GM23338 (cell line): ENCODE results near the gene CPNE5. TPM values are rescaled to one million over a fixed set of nuclear protein-coding genes. Genes with fewer than 3 reads are reported as not detected.

Source experiments
- ATAC-seq: fragments of 200-7000 bp; cut with Tn5 transposase; 3 replicates; pipeline ENCODE4 v1.9.1; 2020
- DNase-seq: peaks from one replicate; pipeline ENCODE4 v3.0.0-alpha.2; 2015; ENCODE audit warnings: low spot score
- H2AFZ ChIP-seq: fragments of 200-600 bp; sonication (generic); 2 replicates; pipeline ENCODE4 v1.8.0; 2016; ENCODE audit warnings: antibody characterized with exemption, mild to moderate bottlenecking, moderate library complexity
- H3F3A ChIP-seq: fragments of 200-600 bp; sonication (generic); replicated peaks from 2 replicates; pipeline ENCODE4 v1.8.0; 2017; ENCODE audit warnings: antibody characterized with exemption, mixed run types, low read depth
- H3K27ac ChIP-seq: fragments of 200-600 bp; sonication (generic); 2 replicates; pipeline ENCODE4 v1.6.1; 2016; ENCODE audit warnings: low read depth
- H3K27me3 ChIP-seq: fragments of 200-600 bp; sonication (generic); 2 replicates; pipeline ENCODE4 v1.8.0; 2016; ENCODE audit warnings: mild to moderate bottlenecking, mixed run types, moderate library complexity; ENCODE audit not compliant: insufficient read depth
- H3K36me3 ChIP-seq: fragments of 200-600 bp; sonication (generic); 2 replicates; pipeline ENCODE4 v1.8.0; 2016; ENCODE audit warnings: mild to moderate bottlenecking; ENCODE audit not compliant: insufficient read depth
- H3K4me1 ChIP-seq: fragments of 200-600 bp; sonication (generic); 2 replicates; pipeline ENCODE4 v1.8.0; 2016; ENCODE audit warnings: mild to moderate bottlenecking, moderate library complexity; ENCODE audit not compliant: insufficient read depth
- H3K4me2 ChIP-seq: fragments of 200-600 bp; sonication (generic); 2 replicates; pipeline ENCODE4 v1.7.1; 2017; ENCODE audit warnings: mixed run types
- H3K4me3 ChIP-seq: fragments of 200-600 bp; sonication (generic); 2 replicates; pipeline ENCODE4 v1.6.1; 2016; ENCODE audit warnings: mixed run types
- H3K79me2 ChIP-seq: fragments of 200-600 bp; sonication (generic); replicated peaks from 2 replicates; pipeline ENCODE4 v1.8.0; 2017; ENCODE audit warnings: mild to moderate bottlenecking; ENCODE audit not compliant: insufficient read depth
- H3K9me2 ChIP-seq: fragments of 200-600 bp; sonication (generic); 2 replicates; pipeline ENCODE4 v1.8.0; 2017; ENCODE audit not compliant: insufficient read depth
- H4K20me1 ChIP-seq: fragments of 200-600 bp; sonication (generic); replicated peaks from 2 replicates; pipeline ENCODE4 v1.8.0; 2017; ENCODE audit warnings: mild to moderate bottlenecking; ENCODE audit not compliant: insufficient read depth
- H3K27ac Mint-ChIP-seq: 2 replicates; pipeline ENCODE4 v1.8.0; 2020; ENCODE audit warnings: inconsistent platforms, mild to moderate bottlenecking, moderate library complexity, mixed read lengths
- H3K27me3 Mint-ChIP-seq: 3 replicates; pipeline ENCODE4 v1.8.0; 2022; ENCODE audit warnings: low read depth, mild to moderate bottlenecking, moderate library complexity, mixed read lengths, inconsistent platforms; ENCODE audit not compliant: insufficient read depth, poor library complexity
- H3K36me3 Mint-ChIP-seq: 3 replicates; pipeline ENCODE4 v1.8.0; 2021; ENCODE audit warnings: low read depth, mild to moderate bottlenecking, inconsistent platforms, moderate library complexity, mixed read lengths
- H3K4me1 Mint-ChIP-seq: 3 replicates; pipeline ENCODE4 v1.8.0; 2020; ENCODE audit warnings: mild to moderate bottlenecking, inconsistent platforms, mixed read lengths
- H3K4me3 Mint-ChIP-seq: 3 replicates; pipeline ENCODE4 v1.8.0; 2021; ENCODE audit warnings: moderate library complexity, mild to moderate bottlenecking, inconsistent platforms, mixed read lengths
- H3K9me3 Mint-ChIP-seq: 3 replicates; pipeline ENCODE4 v1.8.0; 2020; ENCODE audit warnings: moderate library complexity, mild to moderate bottlenecking, inconsistent platforms, mixed read lengths
- EZH2 ChIP-seq: fragments of 200-600 bp; sonication (generic); IDR thresholded peaks from one replicate; pipeline ENCODE4 v1.8.0; 2017; ENCODE audit warnings: antibody characterized with exemption, mild to moderate bottlenecking, low read depth; ENCODE audit not compliant: unreplicated experiment
- JUNB ChIP-seq: IDR thresholded peaks from one replicate; pipeline ENCODE4 v1.6.1; 2016; ENCODE audit warnings: antibody characterized with exemption; ENCODE audit not compliant: unreplicated experiment
- NANOG ChIP-seq: IDR thresholded peaks from 2 replicates; pipeline ENCODE4 v1.6.1; 2016; ENCODE audit warnings: antibody characterized with exemption, borderline replicate concordance
- ZNF114 ChIP-seq: fragments of 250-450 bp; sonication (Bioruptor Pico); IDR thresholded peaks from 2 replicates; pipeline ENCODE4 v1.5.0; 2020; ENCODE audit warnings: mild to moderate bottlenecking, moderate library complexity
- ZNF331 ChIP-seq: fragments of 250-450 bp; sonication (Bioruptor Pico); IDR thresholded peaks from 2 replicates; pipeline ENCODE4 v1.5.0; 2020; ENCODE audit warnings: low read depth, mild to moderate bottlenecking, moderate library complexity
- polyA plus RNA-seq: library from polyadenylated mRNA; unstranded; fragments of >200 nt; fragmentation: Nextera tagmentation; extraction: Ambion mirVana; gene quantifications from 2 replicates; pipeline ENCODE4 v1.2.1, GENCODE V29; 2016
- total RNA-seq: library from RNA; depleted of rRNA; stranded (reverse); fragments of >200 nt; shearing (Covaris generic); gene quantifications from 2 replicates; pipeline ENCODE4 v1.2.3, GENCODE V29; 2014
- TF ChIP-seq, protein P1 (sequence below): fragments of 250-450 bp; sonication (Bioruptor Pico); IDR thresholded peaks from 2 replicates; pipeline ENCODE4 v1.5.0; 2020; ENCODE audit warnings: mild to moderate bottlenecking, moderate library complexity
- TF ChIP-seq, protein P2 (sequence below): IDR thresholded peaks from one replicate; pipeline ENCODE4 v1.6.1; 2018; ENCODE audit warnings: antibody characterized with exemption; ENCODE audit not compliant: unreplicated experiment

Gene CPNE5
- total and polyA plus RNA-seq, 2 experiments from 2014 or later = 0.14 to 0.42 TPM

GRCh38 chr6:36751091-36751490 lies 88.2 kb downstream of the CPNE5 start (continued):
- TF ChIP-seq, protein P1, sequence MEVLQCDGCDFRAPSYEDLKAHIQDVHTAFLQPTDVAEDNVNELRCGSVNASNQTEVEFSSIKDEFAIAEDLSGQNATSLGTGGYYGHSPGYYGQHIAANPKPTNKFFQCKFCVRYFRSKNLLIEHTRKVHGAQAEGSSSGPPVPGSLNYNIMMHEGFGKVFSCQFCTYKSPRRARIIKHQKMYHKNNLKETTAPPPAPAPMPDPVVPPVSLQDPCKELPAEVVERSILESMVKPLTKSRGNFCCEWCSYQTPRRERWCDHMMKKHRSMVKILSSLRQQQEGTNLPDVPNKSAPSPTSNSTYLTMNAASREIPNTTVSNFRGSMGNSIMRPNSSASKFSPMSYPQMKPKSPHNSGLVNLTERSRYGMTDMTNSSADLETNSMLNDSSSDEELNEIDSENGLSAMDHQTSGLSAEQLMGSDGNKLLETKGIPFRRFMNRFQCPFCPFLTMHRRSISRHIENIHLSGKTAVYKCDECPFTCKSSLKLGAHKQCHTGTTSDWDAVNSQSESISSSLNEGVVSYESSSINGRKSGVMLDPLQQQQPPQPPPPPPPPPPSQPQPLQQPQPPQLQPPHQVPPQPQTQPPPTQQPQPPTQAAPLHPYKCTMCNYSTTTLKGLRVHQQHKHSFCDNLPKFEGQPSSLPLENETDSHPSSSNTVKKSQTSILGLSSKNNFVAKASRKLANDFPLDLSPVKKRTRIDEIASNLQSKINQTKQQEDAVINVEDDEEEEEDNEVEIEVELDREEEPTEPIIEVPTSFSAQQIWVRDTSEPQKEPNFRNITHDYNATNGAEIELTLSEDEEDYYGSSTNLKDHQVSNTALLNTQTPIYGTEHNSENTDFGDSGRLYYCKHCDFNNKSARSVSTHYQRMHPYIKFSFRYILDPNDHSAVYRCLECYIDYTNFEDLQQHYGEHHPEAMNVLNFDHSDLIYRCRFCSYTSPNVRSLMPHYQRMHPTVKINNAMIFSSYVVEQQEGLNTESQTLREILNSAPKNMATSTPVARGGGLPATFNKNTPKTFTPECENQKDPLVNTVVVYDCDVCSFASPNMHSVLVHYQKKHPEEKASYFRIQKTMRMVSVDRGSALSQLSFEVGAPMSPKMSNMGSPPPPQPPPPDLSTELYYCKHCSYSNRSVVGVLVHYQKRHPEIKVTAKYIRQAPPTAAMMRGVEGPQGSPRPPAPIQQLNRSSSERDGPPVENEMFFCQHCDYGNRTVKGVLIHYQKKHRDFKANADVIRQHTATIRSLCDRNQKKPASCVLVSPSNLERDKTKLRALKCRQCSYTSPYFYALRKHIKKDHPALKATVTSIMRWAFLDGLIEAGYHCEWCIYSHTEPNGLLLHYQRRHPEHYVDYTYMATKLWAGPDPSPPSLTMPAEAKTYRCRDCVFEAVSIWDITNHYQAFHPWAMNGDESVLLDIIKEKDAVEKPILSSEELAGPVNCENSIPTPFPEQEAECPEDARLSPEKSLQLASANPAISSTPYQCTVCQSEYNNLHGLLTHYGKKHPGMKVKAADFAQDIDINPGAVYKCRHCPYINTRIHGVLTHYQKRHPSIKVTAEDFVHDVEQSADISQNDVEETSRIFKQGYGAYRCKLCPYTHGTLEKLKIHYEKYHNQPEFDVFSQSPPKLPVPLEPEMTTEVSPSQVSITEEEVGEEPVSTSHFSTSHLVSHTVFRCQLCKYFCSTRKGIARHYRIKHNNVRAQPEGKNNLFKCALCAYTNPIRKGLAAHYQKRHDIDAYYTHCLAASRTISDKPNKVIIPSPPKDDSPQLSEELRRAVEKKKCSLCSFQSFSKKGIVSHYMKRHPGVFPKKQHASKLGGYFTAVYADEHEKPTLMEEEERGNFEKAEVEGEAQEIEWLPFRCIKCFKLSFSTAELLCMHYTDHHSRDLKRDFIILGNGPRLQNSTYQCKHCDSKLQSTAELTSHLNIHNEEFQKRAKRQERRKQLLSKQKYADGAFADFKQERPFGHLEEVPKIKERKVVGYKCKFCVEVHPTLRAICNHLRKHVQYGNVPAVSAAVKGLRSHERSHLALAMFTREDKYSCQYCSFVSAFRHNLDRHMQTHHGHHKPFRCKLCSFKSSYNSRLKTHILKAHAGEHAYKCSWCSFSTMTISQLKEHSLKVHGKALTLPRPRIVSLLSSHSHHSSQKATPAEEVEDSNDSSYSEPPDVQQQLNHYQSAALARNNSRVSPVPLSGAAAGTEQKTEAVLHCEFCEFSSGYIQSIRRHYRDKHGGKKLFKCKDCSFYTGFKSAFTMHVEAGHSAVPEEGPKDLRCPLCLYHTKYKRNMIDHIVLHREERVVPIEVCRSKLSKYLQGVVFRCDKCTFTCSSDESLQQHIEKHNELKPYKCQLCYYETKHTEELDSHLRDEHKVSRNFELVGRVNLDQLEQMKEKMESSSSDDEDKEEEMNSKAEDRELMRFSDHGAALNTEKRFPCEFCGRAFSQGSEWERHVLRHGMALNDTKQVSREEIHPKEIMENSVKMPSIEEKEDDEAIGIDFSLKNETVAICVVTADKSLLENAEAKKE (CRISPR knock-in tag) = no peak
- TF ChIP-seq EZH2 (no peak), NANOG (no peak)
- TF ChIP-seq, protein P2, sequence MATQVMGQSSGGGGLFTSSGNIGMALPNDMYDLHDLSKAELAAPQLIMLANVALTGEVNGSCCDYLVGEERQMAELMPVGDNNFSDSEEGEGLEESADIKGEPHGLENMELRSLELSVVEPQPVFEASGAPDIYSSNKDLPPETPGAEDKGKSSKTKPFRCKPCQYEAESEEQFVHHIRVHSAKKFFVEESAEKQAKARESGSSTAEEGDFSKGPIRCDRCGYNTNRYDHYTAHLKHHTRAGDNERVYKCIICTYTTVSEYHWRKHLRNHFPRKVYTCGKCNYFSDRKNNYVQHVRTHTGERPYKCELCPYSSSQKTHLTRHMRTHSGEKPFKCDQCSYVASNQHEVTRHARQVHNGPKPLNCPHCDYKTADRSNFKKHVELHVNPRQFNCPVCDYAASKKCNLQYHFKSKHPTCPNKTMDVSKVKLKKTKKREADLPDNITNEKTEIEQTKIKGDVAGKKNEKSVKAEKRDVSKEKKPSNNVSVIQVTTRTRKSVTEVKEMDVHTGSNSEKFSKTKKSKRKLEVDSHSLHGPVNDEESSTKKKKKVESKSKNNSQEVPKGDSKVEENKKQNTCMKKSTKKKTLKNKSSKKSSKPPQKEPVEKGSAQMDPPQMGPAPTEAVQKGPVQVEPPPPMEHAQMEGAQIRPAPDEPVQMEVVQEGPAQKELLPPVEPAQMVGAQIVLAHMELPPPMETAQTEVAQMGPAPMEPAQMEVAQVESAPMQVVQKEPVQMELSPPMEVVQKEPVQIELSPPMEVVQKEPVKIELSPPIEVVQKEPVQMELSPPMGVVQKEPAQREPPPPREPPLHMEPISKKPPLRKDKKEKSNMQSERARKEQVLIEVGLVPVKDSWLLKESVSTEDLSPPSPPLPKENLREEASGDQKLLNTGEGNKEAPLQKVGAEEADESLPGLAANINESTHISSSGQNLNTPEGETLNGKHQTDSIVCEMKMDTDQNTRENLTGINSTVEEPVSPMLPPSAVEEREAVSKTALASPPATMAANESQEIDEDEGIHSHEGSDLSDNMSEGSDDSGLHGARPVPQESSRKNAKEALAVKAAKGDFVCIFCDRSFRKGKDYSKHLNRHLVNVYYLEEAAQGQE = no peak

DNA sequence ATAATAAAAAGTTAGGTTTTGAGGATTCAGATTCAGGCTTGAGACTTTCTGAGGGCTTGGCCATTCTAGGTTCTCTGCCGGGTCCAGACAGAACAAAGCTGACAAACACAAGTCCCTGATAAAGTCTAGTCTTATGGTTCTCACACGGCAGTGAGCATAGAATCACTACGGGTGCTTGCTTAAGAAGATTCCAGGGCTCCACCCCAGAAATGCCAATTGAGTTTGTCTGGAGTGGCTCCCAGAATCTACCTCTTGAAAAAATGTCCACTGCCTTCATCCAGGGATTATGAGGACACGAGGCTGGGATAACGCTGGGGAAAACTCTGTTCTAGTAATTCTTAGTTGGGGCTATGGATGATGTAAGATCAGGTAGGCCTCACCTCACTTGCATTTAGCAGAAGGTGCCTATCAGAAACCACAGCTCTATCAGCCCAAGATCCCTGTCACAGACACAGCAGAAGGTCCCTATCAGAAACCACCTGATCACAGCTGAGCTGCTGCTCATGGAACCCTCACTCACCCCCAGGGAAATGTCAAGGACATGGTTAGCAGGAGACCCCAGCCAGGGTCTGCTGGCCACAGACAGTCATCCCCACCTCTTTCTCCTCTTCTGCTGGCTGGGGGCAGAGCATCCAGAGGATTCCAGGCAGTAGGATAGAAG lies 89.3 kb downstream of the CPNE5 start:
- Histone ChIP-seq H3K4me3 (no peak overlapping the region), H3K27ac (no peak overlapping the region), H3K79me2 (no peaks in the 10 kb centered on the region), H2AFZ (no peak overlapping the region), H4K20me1 (no peaks in the 10 kb centered on the region), H3K4me1 (no peaks in the 10 kb centered on the region), H3K9me2 (no peaks in the 10 kb centered on the region), H3F3A (no peaks in the 10 kb centered on the region), H3K4me2 (no peak overlapping the region), H3K27me3 (no peaks in the 10 kb centered on the region), H3K36me3 (no peaks in the 10 kb centered on the region)
- TF ChIP-seq ZNF114 (CRISPR knock-in tag) (no peak), JUNB (no peak), ZNF331 (CRISPR knock-in tag) (no peak)
- Mint-ChIP-seq H3K36me3 (no peaks in the 10 kb centered on the region), H3K4me1 (peaks cover 8% of the 10 kb centered on the region), H3K27ac (no peak overlapping the region), H3K27me3 (peaks cover 15% of the 10 kb centered on the region), H3K4me3 (no peak overlapping the region), H3K9me3 (peaks cover 11% of the 10 kb centered on the region; the same call in 2 of the 3 replicates)
- ATAC-seq (no peak), DNase-seq (no peak)
